GM12873 (cell line): ENCODE results near the gene PIK3C2G.

Experiments
- TF ChIP-seq, protein P1 (sequence below): IDR thresholded peaks from 2 replicates; pipeline ENCODE4 v1.5.1; 2012; ENCODE audit warnings: low read depth, mild to moderate bottlenecking, moderate library complexity, low read length, control low read depth; ENCODE audit not compliant: insufficient read depth; ENCODE audit errors: missing control alignments

PIK3C2G gene

DNA sequence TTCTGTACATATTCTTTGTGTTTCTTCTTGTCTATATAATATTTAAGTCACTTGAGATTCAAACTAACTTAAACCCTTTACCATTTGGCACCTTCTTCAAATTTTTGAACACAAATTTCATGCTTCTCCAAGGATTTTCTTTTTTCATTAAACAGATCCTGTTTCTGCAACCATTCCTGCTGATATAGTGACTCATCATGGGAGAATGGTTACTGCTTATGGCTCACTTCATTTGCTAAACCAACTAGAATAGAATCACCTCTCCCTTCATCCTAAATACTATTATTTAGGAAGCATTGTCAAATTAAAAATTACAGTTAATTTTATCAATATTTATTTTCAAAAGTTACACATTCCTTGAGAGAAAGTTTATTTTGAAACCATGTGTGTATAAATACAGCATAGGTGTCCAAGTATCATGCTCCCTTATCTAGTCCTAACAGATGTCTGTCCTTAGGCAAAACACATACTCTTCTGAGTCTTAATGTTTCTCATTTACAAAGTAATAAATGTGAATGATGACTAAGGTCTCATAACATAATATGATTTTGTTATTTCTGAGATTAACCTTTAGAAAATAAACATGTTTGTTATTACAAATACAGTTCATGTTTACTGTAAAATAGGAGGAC lies 435.8 kb downstream of the PIK3C2G start:
- TF ChIP-seq, protein P1, sequence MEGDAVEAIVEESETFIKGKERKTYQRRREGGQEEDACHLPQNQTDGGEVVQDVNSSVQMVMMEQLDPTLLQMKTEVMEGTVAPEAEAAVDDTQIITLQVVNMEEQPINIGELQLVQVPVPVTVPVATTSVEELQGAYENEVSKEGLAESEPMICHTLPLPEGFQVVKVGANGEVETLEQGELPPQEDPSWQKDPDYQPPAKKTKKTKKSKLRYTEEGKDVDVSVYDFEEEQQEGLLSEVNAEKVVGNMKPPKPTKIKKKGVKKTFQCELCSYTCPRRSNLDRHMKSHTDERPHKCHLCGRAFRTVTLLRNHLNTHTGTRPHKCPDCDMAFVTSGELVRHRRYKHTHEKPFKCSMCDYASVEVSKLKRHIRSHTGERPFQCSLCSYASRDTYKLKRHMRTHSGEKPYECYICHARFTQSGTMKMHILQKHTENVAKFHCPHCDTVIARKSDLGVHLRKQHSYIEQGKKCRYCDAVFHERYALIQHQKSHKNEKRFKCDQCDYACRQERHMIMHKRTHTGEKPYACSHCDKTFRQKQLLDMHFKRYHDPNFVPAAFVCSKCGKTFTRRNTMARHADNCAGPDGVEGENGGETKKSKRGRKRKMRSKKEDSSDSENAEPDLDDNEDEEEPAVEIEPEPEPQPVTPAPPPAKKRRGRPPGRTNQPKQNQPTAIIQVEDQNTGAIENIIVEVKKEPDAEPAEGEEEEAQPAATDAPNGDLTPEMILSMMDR, result no peak
